Body of pancreas (tissue), 4 donors: ENCODE data around the gene HIGD1C. TPM values are rescaled to one million over a fixed set of nuclear protein-coding genes. Genes with fewer than 3 reads are reported as not detected.
A peak's percentile ranks its signal among the peaks of the same experiment; 100 is the strongest.

ENCODE experiments used
- ATAC-seq: fragments of 150-250 bp; one replicate; pipeline ENCODE4 v1.9.1; 2016
- DNase-seq, 4 donors: peaks; one replicate each; pipeline ENCODE4 v3.0.0-alpha.2; 2019
- H3K27ac ChIP-seq, 4 donors: fragments of 200-600 bp; sonication (generic); 1 replicate in 3 of 4; 2 replicates in 1 of 4; pipeline versions ENCODE4 v1.5.1 to v1.6.1; 2016 to 2019; ENCODE audit warnings: mild to moderate bottlenecking in 1 of 4, mixed read lengths in 1 of 4, moderate library complexity in 1 of 4
- H3K27me3 ChIP-seq, 2 donors: fragments of 200-600 bp; sonication (generic); one replicate each; pipeline ENCODE4 v1.6.0; 2016; ENCODE audit warnings: mild to moderate bottlenecking in 1 of 2
- H3K36me3 ChIP-seq, 2 donors: fragments of 200-600 bp; sonication (generic); replicated peaks in 1 of 2; 2 replicates each; pipeline ENCODE4 v1.5.1; 2016; ENCODE audit warnings: low read depth in 2 of 2; ENCODE audit not compliant: insufficient read depth in 1 of 2
- H3K4me1 ChIP-seq: fragments of 200-600 bp; sonication (generic); one replicate; pipeline ENCODE4 v1.6.0; 2016
- H3K4me3 ChIP-seq, 2 donors: fragments of 200-600 bp; sonication (generic); 1 replicate in 1 of 2; 2 replicates in 1 of 2; pipeline ENCODE4 v1.5.1; 2016 to 2019
- H3K9me3 ChIP-seq, 3 donors: fragments of 200-600 bp; sonication (generic); 1 replicate in 2 of 3; 2 replicates in 1 of 3; pipeline ENCODE4 v1.5.1; 2016
- CTCF ChIP-seq, 7 experiments: fragments of 450-650 bp in 4 of 7; fragments of 200-600 bp in 3 of 7; sonication (generic) in 3 of 7; IDR thresholded peaks; one replicate each; pipeline ENCODE4 v1.5.1; 2016 to 2019; ENCODE audit warnings: antibody characterized with exemption in 7 of 7
- POLR2A ChIP-seq, 3 donors: fragments of 450-650 bp; IDR thresholded peaks; one replicate each; pipeline ENCODE4 v1.6.1; 2016; ENCODE audit warnings: antibody characterized with exemption in 3 of 3, mild to moderate bottlenecking in 2 of 3
- WGBS, 2 donors: methylation state at CpG; one replicate each; pipeline ENCODE4 v1.1.5; 2017; 5-methylcytosine and 5-hydroxymethylcytosine counted together
- intact Hi-C: fragments of 100-400 bp; cut with DNase I; formaldehyde crosslinking; loops from one replicate; pipeline ENCODE4 v1.15.1; 2023
- total RNA-seq, 2 donors: library from RNA; depleted of rRNA; stranded (reverse); fragments of >200 nt; gene quantifications; one replicate each; pipeline ENCODE4 v1.1.0, GENCODE V29; 2016

Gene HIGD1C
- total RNA-seq, 2 donors from 2014 or later: not detected

- intact Hi-C loops: no loop called here
- WGBS, 2 donors: 90 to 93% methylated on average over 4 of the region's 4 CpGs
- H3K4me3 ChIP-seq: no peak overlapping the region
- DNase-seq (no peak), ATAC-seq (no peak)
- no peaks in the 10 kb centered on the region for H3K9me3 ChIP-seq
- TF ChIP-seq CTCF (IDR thresholded peaks at IDR 0.05) (no peak), POLR2A (IDR thresholded peaks at IDR 0.05) (no peak)
- H3K27me3 ChIP-seq: no peaks in the 10 kb centered on the region
- H3K36me3 ChIP-seq: peaks cover 0 to 27% of the 10 kb centered on the region in 2 donors
- H3K27ac ChIP-seq: no peak overlapping the region
- no peaks in the 10 kb centered on the region for H3K4me1 ChIP-seq
These were observed 37.9 kb downstream of the HIGD1C start for GRCh38 chr12:50990147-50990727.

- DNase-seq: no peak
- peaks cover 0 to 30% of the 10 kb centered on the region in 2 donors for H3K36me3 ChIP-seq
- no peaks in the 10 kb centered on the region for H3K27me3 ChIP-seq
- intact Hi-C loops: no loop called here
- no peak overlapping the region for H3K4me3 ChIP-seq
- TF ChIP-seq POLR2A (IDR thresholded peaks at IDR 0.05) (no peak), CTCF (IDR thresholded peaks at IDR 0.05) (no peak)
- H3K27ac ChIP-seq: no peak overlapping the region
- H3K4me1 ChIP-seq: no peaks in the 10 kb centered on the region
- 84 to 94% methylated on average over 3 of the region's 3 CpGs for WGBS, 2 donors
- no peaks in the 10 kb centered on the region for H3K9me3 ChIP-seq
- no peak for ATAC-seq
These were observed 38.4 kb downstream of the HIGD1C start for GRCh38 chr12:50990791-50991190.

GRCh38 chr12:50991291-50991690 lies 38.9 kb downstream of the HIGD1C start:
- DNase-seq: no peak
- H3K4me1 ChIP-seq: no peaks in the 10 kb centered on the region
- no peaks in the 10 kb centered on the region for H3K9me3 ChIP-seq
- intact Hi-C loops: no loop called here
- no peak overlapping the region for H3K27ac ChIP-seq
- H3K27me3 ChIP-seq: no peaks in the 10 kb centered on the region
- TF ChIP-seq CTCF (IDR thresholded peaks at IDR 0.05) (no peak), POLR2A (IDR thresholded peaks at IDR 0.05) (no peak)
- no peak overlapping the region for H3K4me3 ChIP-seq
- WGBS, 2 donors: 84 to 87% methylated on average over 6 of the region's 6 CpGs
- peaks cover 0 to 30% of the 10 kb centered on the region in 2 donors for H3K36me3 ChIP-seq
- ATAC-seq: no peak

- no peak overlapping the region for H3K27ac ChIP-seq
- no peaks in the 10 kb centered on the region for H3K9me3 ChIP-seq
- ATAC-seq: peak; percentile 21
- no peaks in the 10 kb centered on the region for H3K27me3 ChIP-seq
- 36 to 40% methylated on average over 2 of the region's 2 CpGs for WGBS, 2 donors
- H3K4me1 ChIP-seq: no peaks in the 10 kb centered on the region
- intact Hi-C loops: no loop called here
- peak in 2 of 4 donors; percentile 11 to 35 for DNase-seq
- H3K4me3 ChIP-seq: no peak overlapping the region
- TF ChIP-seq CTCF (IDR thresholded peaks at IDR 0.05) (no peak), POLR2A (IDR thresholded peaks at IDR 0.05) (no peak)
- peaks cover 0 to 35% of the 10 kb centered on the region in 2 donors for H3K36me3 ChIP-seq
These were observed 40.5 kb downstream of the HIGD1C start for GRCh38 chr12:50992819-50993218.

- Histone ChIP-seq H3K4me1 (no peaks in the 10 kb centered on the region), H3K36me3 (peaks cover 0 to 25% of the 10 kb centered on the region in 2 donors), H3K27me3 (no peaks in the 10 kb centered on the region), H3K27ac (no peak overlapping the region), H3K9me3 (no peaks in the 10 kb centered on the region), H3K4me3 (no peak overlapping the region)
- no peak for ATAC-seq
- 85 to 88% methylated on average over 4 of the region's 4 CpGs for WGBS, 2 donors
- intact Hi-C loops: no loop called here
- DNase-seq: peak in 1 of 4 donors; percentile 19
- TF ChIP-seq POLR2A (IDR thresholded peaks at IDR 0.05): no peak
These were observed 46.7 kb downstream of the HIGD1C start for GRCh38 chr12:50999093-50999492.
